Activated T-helper 17 cell treated with anti-CD3 and anti-CD28 coated beads, Interleukin-2, amount 50 U/mL, for 72 hours (primary cell): Measurements from ENCODE around the gene PLEKHA1. TPM values are rescaled to one million over a fixed set of nuclear protein-coding genes. Genes with fewer than 3 reads are reported as not detected.

Source experiments
- ATAC-seq: fragments of 150-1000 bp; cut with Tn5 transposase; replicated peaks from 2 replicates; pipeline ENCODE4 v1.10.0; 2021; ENCODE audit warnings: mild to moderate bottlenecking, moderate library complexity
- H3K27ac Mint-ChIP-seq: one replicate; pipeline ENCODE4 v1.8.0; 2022; ENCODE audit warnings: mixed read lengths
- H3K27me3 Mint-ChIP-seq: one replicate; pipeline ENCODE4 v1.8.0; 2022; ENCODE audit warnings: mixed read lengths
- H3K36me3 Mint-ChIP-seq: one replicate; pipeline ENCODE4 v1.8.0; 2022; ENCODE audit warnings: low read depth, mild to moderate bottlenecking, mixed read lengths
- H3K4me1 Mint-ChIP-seq: one replicate; pipeline ENCODE4 v1.8.0; 2022; ENCODE audit warnings: mixed read lengths
- H3K4me3 Mint-ChIP-seq: one replicate; pipeline ENCODE4 v1.8.0; 2022; ENCODE audit warnings: mild to moderate bottlenecking, mixed read lengths
- H3K9me3 Mint-ChIP-seq: one replicate; pipeline ENCODE4 v1.8.0; 2022; ENCODE audit warnings: mixed read lengths
- total RNA-seq, 2 donors: library from RNA; stranded (reverse); gene quantifications; one replicate each; pipeline ENCODE4 v1.2.3, GENCODE V29; 2022

Gene PLEKHA1
- total RNA-seq, 2 donors from 2014 or later, result 2.4 to 13.9 TPM

GRCh38 chr10:122379537-122379936 is 5.0 kb downstream of the PLEKHA1 start:
- Mint-ChIP-seq H3K27ac (no peak overlapping the region), H3K27me3 (no peaks in the 10 kb centered on the region), H3K4me1 (peaks cover 15% of the 10 kb centered on the region), H3K36me3 (peaks cover 16% of the 10 kb centered on the region), H3K9me3 (no peaks in the 10 kb centered on the region), H3K4me3 (no peak overlapping the region)
- ATAC-seq, result no peak

- Mint-ChIP-seq H3K27ac (no peak overlapping the region), H3K36me3 (peaks cover 9% of the 10 kb centered on the region), H3K27me3 (no peaks in the 10 kb centered on the region), H3K9me3 (no peaks in the 10 kb centered on the region), H3K4me1 (peaks cover 15% of the 10 kb centered on the region), H3K4me3 (no peak overlapping the region)
- ATAC-seq, result no peak
Observed at GRCh38 chr10:122380703-122381102, 6.2 kb downstream of the PLEKHA1 start.

GRCh38 chr10:122381680-122382079 is 7.2 kb downstream of the PLEKHA1 start:
- ATAC-seq, result no peak
- H3K27me3 Mint-ChIP-seq, result no peaks in the 10 kb centered on the region

GRCh38 chr10:122386514-122386913 is 12.0 kb downstream of the PLEKHA1 start:
- no peak for ATAC-seq
- Mint-ChIP-seq H3K4me3 (no peak overlapping the region), H3K36me3 (peaks cover 21% of the 10 kb centered on the region), H3K9me3 (no peaks in the 10 kb centered on the region), H3K27me3 (no peaks in the 10 kb centered on the region), H3K4me1 (peaks cover 22% of the 10 kb centered on the region), H3K27ac (no peak overlapping the region)

More at GRCh38 chr10:122381680-122382079, 7.2 kb downstream of the PLEKHA1 start:
- Mint-ChIP-seq H3K4me3 (no peak overlapping the region), H3K9me3 (no peaks in the 10 kb centered on the region), H3K36me3 (peaks cover 8% of the 10 kb centered on the region), H3K4me1 (peaks cover 15% of the 10 kb centered on the region), H3K27ac (no peak overlapping the region)

GRCh38 chr10:122387572-122387971 is 13.1 kb downstream of the PLEKHA1 start:
- no peak for ATAC-seq
- H3K36me3 Mint-ChIP-seq, result peaks cover 26% of the 10 kb centered on the region
- peak overlapping the region; percentile 45 for H3K4me3 Mint-ChIP-seq
- peak overlapping the region; percentile 51 for H3K27ac Mint-ChIP-seq
- H3K4me1 Mint-ChIP-seq, result peaks cover 24% of the 10 kb centered on the region
- H3K9me3 Mint-ChIP-seq, result no peaks in the 10 kb centered on the region
- H3K27me3 Mint-ChIP-seq, result no peaks in the 10 kb centered on the region

- Mint-ChIP-seq H3K27ac (peak overlapping the region; percentile 58), H3K4me1 (peaks cover 24% of the 10 kb centered on the region), H3K9me3 (no peaks in the 10 kb centered on the region), H3K27me3 (no peaks in the 10 kb centered on the region), H3K4me3 (peak overlapping the region; percentile 45), H3K36me3 (peaks cover 35% of the 10 kb centered on the region)
- ATAC-seq, result peak; percentile 95
Observed at GRCh38 chr10:122388287-122388997, 13.9 kb downstream of the PLEKHA1 start.

- Mint-ChIP-seq H3K4me3 (no peak overlapping the region), H3K4me1 (peaks cover 20% of the 10 kb centered on the region), H3K9me3 (no peaks in the 10 kb centered on the region), H3K27me3 (no peaks in the 10 kb centered on the region), H3K36me3 (peaks cover 52% of the 10 kb centered on the region), H3K27ac (no peak overlapping the region)
- ATAC-seq, result no peak
Observed at GRCh38 chr10:122390271-122390670, 15.8 kb downstream of the PLEKHA1 start.

- Mint-ChIP-seq H3K4me3 (no peak overlapping the region), H3K4me1 (peaks cover 20% of the 10 kb centered on the region), H3K36me3 (peaks cover 56% of the 10 kb centered on the region), H3K9me3 (no peaks in the 10 kb centered on the region), H3K27ac (no peak overlapping the region), H3K27me3 (no peaks in the 10 kb centered on the region)
- no peak for ATAC-seq
Observed at GRCh38 chr10:122390679-122391078, 16.2 kb downstream of the PLEKHA1 start.

GRCh38 chr10:122391875-122392274 is 17.4 kb downstream of the PLEKHA1 start:
- Mint-ChIP-seq H3K4me1 (peaks cover 20% of the 10 kb centered on the region), H3K9me3 (no peaks in the 10 kb centered on the region), H3K4me3 (no peak overlapping the region), H3K27me3 (no peaks in the 10 kb centered on the region), H3K36me3 (peaks cover 68% of the 10 kb centered on the region), H3K27ac (no peak overlapping the region)
- ATAC-seq, result no peak

GRCh38 chr10:122392835-122393234 is 18.3 kb downstream of the PLEKHA1 start:
- Mint-ChIP-seq H3K27ac (no peak overlapping the region), H3K27me3 (no peaks in the 10 kb centered on the region), H3K4me3 (no peak overlapping the region), H3K9me3 (no peaks in the 10 kb centered on the region), H3K36me3 (peaks cover 77% of the 10 kb centered on the region), H3K4me1 (peaks cover 14% of the 10 kb centered on the region)
- no peak for ATAC-seq

- Mint-ChIP-seq H3K4me3 (no peak overlapping the region), H3K27me3 (no peaks in the 10 kb centered on the region), H3K36me3 (peaks cover 82% of the 10 kb centered on the region), H3K9me3 (no peaks in the 10 kb centered on the region), H3K27ac (no peak overlapping the region), H3K4me1 (peaks cover 10% of the 10 kb centered on the region)
- no peak for ATAC-seq
Observed at GRCh38 chr10:122393288-122393687, 18.8 kb downstream of the PLEKHA1 start.

- Mint-ChIP-seq H3K9me3 (no peaks in the 10 kb centered on the region), H3K27ac (no peak overlapping the region), H3K4me1 (peaks cover 8% of the 10 kb centered on the region), H3K27me3 (no peaks in the 10 kb centered on the region), H3K4me3 (no peak overlapping the region), H3K36me3 (peaks cover 42% of the 10 kb centered on the region)
- no peak for ATAC-seq
Observed at GRCh38 chr10:122402548-122403131, 28.1 kb downstream of the PLEKHA1 start.

GRCh38 chr10:122404576-122404975 is 30.1 kb downstream of the PLEKHA1 start:
- no peak overlapping the region for H3K4me3 Mint-ChIP-seq
- no peaks in the 10 kb centered on the region for H3K9me3 Mint-ChIP-seq
- H3K36me3 Mint-ChIP-seq, result peaks cover 27% of the 10 kb centered on the region
- no peak for ATAC-seq
- no peaks in the 10 kb centered on the region for H3K27me3 Mint-ChIP-seq
- peaks cover 8% of the 10 kb centered on the region for H3K4me1 Mint-ChIP-seq
- no peak overlapping the region for H3K27ac Mint-ChIP-seq

GRCh38 chr10:122407375-122408125 is 33.0 kb downstream of the PLEKHA1 start:
- no peak overlapping the region for H3K4me3 Mint-ChIP-seq

GRCh38 chr10:122413327-122413726 is 38.8 kb downstream of the PLEKHA1 start:
- Mint-ChIP-seq H3K4me3 (no peak overlapping the region), H3K9me3 (no peaks in the 10 kb centered on the region), H3K36me3 (peaks cover 55% of the 10 kb centered on the region), H3K27ac (no peak overlapping the region), H3K27me3 (no peaks in the 10 kb centered on the region), H3K4me1 (peaks cover 7% of the 10 kb centered on the region)
- no peak for ATAC-seq

More at GRCh38 chr10:122407375-122408125, 33.0 kb downstream of the PLEKHA1 start:
- Mint-ChIP-seq H3K9me3 (no peaks in the 10 kb centered on the region), H3K4me1 (peaks cover 8% of the 10 kb centered on the region), H3K27me3 (no peaks in the 10 kb centered on the region), H3K36me3 (peaks cover 40% of the 10 kb centered on the region), H3K27ac (no peak overlapping the region)
- peak; percentile 45 for ATAC-seq
